Ishikawa (cell line): ENCODE results near the gene PRR15L.

Experiments
- CEBPB ChIP-seq: IDR thresholded peaks from 2 replicates; pipeline ENCODE4 v1.6.1; 2012
- CREB1 ChIP-seq: IDR thresholded peaks from 2 replicates; pipeline ENCODE4 v1.6.1; 2012; ENCODE audit warnings: low read depth
- EGR1 ChIP-seq: IDR thresholded peaks from 2 replicates; pipeline ENCODE4 v1.6.1; 2012
- EP300 ChIP-seq: IDR thresholded peaks from 2 replicates; pipeline ENCODE4 v1.6.1; 2012; ENCODE audit warnings: borderline replicate concordance
- FOXM1 ChIP-seq: IDR thresholded peaks from 2 replicates; pipeline ENCODE4 v1.6.1; 2012; ENCODE audit warnings: low read depth, borderline replicate concordance
- MAX ChIP-seq: IDR thresholded peaks from 2 replicates; pipeline ENCODE4 v1.6.1; 2012
- NFIC ChIP-seq: IDR thresholded peaks from 2 replicates; pipeline ENCODE4 v1.6.1; 2012
- RAD21 ChIP-seq: IDR thresholded peaks from 2 replicates; pipeline ENCODE4 v1.6.1; 2012; ENCODE audit warnings: low read depth
- REST ChIP-seq: IDR thresholded peaks from 2 replicates; pipeline ENCODE4 v1.6.1; 2012; ENCODE audit warnings: low read depth, mild to moderate bottlenecking
- TAF1 ChIP-seq: IDR thresholded peaks from 2 replicates; pipeline ENCODE4 v1.6.1; 2012; ENCODE audit warnings: low read depth, mild to moderate bottlenecking
- TCF12 ChIP-seq: IDR thresholded peaks from 2 replicates; pipeline ENCODE4 v1.6.1; 2012; ENCODE audit warnings: low read depth
- TEAD4 ChIP-seq: IDR thresholded peaks from 2 replicates; pipeline ENCODE4 v1.6.1; 2012
- USF1 ChIP-seq: IDR thresholded peaks from 2 replicates; pipeline ENCODE4 v1.6.1; 2012
- YY1 ChIP-seq: IDR thresholded peaks from 2 replicates; pipeline ENCODE4 v1.6.1; 2012; ENCODE audit warnings: low read depth
- ZBTB7A ChIP-seq: IDR thresholded peaks from 2 replicates; pipeline ENCODE4 v1.6.1; 2012; ENCODE audit warnings: low read depth

PRR15L gene

GRCh38 chr17:47918006-47918405 is 39.7 kb downstream of the PRR15L start:
- TF ChIP-seq REST: no peak
- TF ChIP-seq RAD21: no peak
- no peak for TF ChIP-seq EP300
- no peak for TF ChIP-seq CREB1
- no peak for TF ChIP-seq NFIC
- no peak for TF ChIP-seq USF1
- no peak for TF ChIP-seq CEBPB

GRCh38 chr17:47917581-47917980 is 40.1 kb downstream of the PRR15L start:
- TF ChIP-seq YY1 (no peak), TCF12 (no peak), MAX (no peak), CREB1 (no peak), CEBPB (no peak), RAD21 (no peak), NFIC (no peak), EP300 (no peak)

GRCh38 chr17:47916489-47917208 is 41.0 kb downstream of the PRR15L start:
- TF ChIP-seq TEAD4 (no peak), NFIC (no peak), CEBPB (no peak), ZBTB7A (no peak), TCF12 (no peak), FOXM1 (no peak), EP300 (no peak), CREB1 (no peak), USF1 (no peak), YY1 (no peak), EGR1 (no peak), RAD21 (no peak), MAX (no peak)

GRCh38 chr17:47915776-47916398 is 41.8 kb downstream of the PRR15L start:
- TF ChIP-seq NFIC: no peak
- TF ChIP-seq ZBTB7A: no peak
- no peak for TF ChIP-seq YY1
- TF ChIP-seq USF1: no peak
- TF ChIP-seq MAX: no peak

- TF ChIP-seq EGR1 (no peak), USF1 (no peak), TCF12 (no peak), YY1 (no peak), MAX (no peak), NFIC (no peak), FOXM1 (no peak), RAD21 (no peak)
These were observed 43.3 kb downstream of the PRR15L start for GRCh38 chr17:47914306-47914948.

GRCh38 chr17:47913050-47913449 is 44.6 kb downstream of the PRR15L start:
- TF ChIP-seq FOXM1 (no peak), ZBTB7A (no peak), TAF1 (no peak)
